A673 (cell line): ENCODE measurements around the gene CASP2.

Experiments used
- CTCF ChIP-seq: fragments of 300-800, 200-600 bp; sonication (generic); conservative IDR thresholded peaks from 2 replicates; pipeline ENCODE4 v1.5.1; 2017; ENCODE audit warnings: low read depth, mild to moderate bottlenecking, antibody characterized with exemption, low read length, moderate library complexity, mixed read lengths
- EZH2 ChIP-seq: fragments of 200-600 bp; sonication (generic); IDR thresholded peaks from 2 replicates; pipeline ENCODE4 v1.6.1; 2017; ENCODE audit warnings: borderline replicate concordance, low read depth, mild to moderate bottlenecking, mixed read lengths, antibody characterized with exemption, low read length; ENCODE audit not compliant: poor library complexity, severe bottlenecking

GRCh38 chr7:143289421-143289820 is 1.3 kb downstream of the CASP2 start:
- TF ChIP-seq CTCF: no peak
- no peak for TF ChIP-seq EZH2
